GM12874 (cell line): ENCODE measurements around the gene TIGD3.

Experiments used
- TF ChIP-seq, protein P1 (sequence below): IDR thresholded peaks from 2 replicates; pipeline ENCODE4 v1.5.1; 2011; ENCODE audit warnings: low read depth, mild to moderate bottlenecking, control low read depth, low read length, moderate library complexity; ENCODE audit not compliant: insufficient read depth

TIGD3 gene

DNA sequence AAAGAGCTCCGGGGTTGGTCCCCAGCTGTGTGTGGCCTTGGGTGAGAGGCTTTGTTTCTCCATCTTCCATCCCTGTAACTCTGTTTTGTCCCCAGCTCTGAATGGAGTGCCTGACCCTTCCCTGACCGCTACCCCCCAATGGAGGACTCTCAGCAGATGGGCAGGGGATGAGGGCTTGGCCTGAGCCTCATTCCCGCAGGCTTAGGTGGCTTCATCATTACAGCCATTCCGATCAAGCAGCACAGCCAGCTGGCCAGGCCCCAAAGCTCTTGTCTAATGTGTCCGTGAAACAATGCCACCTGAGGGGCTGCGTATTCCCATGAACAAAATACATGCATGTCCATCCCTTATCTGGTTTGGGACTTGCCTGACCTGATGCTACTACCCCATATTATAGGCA, 43.8 kb upstream of the TIGD3 start:
- TF ChIP-seq, protein P1, sequence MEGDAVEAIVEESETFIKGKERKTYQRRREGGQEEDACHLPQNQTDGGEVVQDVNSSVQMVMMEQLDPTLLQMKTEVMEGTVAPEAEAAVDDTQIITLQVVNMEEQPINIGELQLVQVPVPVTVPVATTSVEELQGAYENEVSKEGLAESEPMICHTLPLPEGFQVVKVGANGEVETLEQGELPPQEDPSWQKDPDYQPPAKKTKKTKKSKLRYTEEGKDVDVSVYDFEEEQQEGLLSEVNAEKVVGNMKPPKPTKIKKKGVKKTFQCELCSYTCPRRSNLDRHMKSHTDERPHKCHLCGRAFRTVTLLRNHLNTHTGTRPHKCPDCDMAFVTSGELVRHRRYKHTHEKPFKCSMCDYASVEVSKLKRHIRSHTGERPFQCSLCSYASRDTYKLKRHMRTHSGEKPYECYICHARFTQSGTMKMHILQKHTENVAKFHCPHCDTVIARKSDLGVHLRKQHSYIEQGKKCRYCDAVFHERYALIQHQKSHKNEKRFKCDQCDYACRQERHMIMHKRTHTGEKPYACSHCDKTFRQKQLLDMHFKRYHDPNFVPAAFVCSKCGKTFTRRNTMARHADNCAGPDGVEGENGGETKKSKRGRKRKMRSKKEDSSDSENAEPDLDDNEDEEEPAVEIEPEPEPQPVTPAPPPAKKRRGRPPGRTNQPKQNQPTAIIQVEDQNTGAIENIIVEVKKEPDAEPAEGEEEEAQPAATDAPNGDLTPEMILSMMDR = no peak

DNA sequence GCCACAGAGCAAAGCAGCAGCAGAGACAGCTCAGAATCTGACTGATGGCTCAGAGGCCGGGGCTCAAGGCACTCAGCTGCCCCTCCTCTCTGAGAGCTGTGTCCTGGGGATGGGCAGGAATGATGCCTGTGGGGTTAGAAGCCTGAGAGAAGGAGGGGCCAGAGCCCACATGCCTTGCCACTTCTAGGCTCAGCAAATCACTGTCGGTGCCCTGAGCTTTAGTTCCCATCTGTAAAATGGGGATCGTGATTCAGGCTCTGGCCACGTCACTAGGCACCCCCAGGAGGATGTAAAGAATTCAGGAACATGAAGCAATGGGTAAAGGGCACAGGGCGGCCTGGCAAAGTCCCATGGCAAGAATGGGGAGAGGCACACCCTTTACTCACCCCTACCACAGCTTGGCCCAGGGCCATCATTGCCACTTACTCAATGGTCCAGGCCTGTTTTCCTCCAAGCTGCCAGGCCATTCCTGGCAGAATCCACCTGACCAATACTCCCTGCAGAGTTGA, 43.3 kb upstream of the TIGD3 start:
- TF ChIP-seq, protein P1 = no peak

DNA sequence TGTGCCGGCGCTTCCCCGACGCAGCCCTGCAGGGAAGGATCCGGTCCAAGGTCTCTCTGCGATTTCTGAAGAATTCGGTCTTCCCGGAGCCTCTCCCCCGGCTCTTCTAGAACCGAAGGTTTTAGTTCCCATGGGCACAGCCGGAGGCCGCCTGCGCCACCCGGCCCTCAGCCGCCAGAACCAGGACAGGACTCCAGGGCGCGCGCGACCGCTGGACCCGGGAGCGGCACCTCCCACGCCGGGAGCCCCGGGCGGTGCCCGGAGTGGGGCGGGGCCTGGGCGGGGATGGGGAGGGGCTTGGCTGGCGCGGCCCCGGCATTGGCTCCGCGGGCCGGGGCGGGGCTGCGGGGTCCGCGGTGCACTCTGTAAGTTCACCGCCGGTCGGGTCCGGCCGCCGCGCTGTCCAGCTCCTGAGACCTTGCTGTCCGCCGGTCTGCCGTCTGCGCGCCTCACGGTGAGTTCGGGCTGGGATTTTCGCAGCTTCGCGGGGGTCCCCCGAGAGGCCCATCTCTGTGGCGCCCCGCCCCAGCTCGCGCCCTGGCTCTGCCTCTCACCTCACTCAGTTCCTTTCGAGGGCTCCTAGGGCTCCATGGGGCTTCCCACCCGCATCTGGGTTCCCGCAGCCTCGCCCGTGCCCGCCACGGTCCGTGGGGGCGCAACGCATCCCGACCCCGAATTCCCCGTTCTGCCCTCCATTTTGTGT, 39.9 kb upstream of the TIGD3 start, which contains the start of gene CDC42EP2:
TSS of gene CDC42EP2 (plus strand) at position 366 of the 703 bp plus-strand sequence. CDS start 6,033 bp downstream, outside the sequence.
- TF ChIP-seq, protein P1 = no peak

DNA sequence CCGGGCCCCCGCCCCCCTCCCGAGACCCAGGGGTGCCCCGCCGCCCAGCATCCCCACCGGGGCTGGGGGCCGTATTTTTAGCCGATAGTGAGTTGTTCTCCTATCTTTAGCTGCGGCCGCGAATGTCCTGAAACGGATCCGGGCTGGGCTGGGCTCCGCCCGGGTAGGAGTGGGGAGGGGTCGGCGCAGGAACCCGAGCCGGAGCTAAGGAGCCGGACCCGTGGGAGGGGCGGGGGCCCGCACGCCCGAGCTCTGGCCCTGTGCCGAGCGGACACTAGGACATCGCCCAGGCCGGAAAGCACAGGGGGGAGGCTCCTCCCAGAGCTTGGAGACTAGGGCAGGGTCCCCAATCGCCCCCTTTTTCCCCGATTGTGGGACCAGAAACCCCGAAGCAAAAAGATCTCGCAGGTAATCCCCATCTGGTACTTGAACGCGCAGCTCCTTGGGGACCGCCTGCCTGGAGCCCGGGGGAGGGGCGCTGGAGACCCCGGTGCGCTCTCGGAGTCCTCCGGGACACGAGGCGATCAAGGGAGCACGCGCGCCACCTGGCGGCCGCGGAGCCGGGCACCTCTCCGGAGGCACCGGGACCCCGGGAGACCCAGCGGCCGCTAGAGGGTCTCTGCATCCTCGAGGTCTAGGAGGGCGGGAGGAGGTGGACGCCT, 39.2 kb upstream of the TIGD3 start:
- TF ChIP-seq, protein P1 = peak; percentile 99

DNA sequence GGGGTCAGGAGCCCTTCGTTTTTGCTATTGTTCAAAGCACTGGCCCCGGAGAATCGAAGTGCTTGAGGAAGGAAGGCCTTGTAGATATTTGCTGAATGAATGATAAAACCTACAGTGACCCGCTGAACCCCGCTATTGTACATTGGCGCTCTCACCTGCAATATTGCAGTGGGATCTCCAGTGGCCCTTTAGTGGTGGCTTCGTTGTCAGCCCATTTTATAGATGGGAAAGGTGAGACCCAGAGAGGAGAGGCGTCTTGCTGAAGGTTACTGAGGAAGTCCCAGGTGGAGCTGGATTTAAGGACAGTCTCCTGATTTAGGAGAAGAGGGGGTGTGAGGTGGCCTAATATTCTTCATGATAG, 38.7 kb upstream of the TIGD3 start:
- TF ChIP-seq, protein P1 = no peak

DNA sequence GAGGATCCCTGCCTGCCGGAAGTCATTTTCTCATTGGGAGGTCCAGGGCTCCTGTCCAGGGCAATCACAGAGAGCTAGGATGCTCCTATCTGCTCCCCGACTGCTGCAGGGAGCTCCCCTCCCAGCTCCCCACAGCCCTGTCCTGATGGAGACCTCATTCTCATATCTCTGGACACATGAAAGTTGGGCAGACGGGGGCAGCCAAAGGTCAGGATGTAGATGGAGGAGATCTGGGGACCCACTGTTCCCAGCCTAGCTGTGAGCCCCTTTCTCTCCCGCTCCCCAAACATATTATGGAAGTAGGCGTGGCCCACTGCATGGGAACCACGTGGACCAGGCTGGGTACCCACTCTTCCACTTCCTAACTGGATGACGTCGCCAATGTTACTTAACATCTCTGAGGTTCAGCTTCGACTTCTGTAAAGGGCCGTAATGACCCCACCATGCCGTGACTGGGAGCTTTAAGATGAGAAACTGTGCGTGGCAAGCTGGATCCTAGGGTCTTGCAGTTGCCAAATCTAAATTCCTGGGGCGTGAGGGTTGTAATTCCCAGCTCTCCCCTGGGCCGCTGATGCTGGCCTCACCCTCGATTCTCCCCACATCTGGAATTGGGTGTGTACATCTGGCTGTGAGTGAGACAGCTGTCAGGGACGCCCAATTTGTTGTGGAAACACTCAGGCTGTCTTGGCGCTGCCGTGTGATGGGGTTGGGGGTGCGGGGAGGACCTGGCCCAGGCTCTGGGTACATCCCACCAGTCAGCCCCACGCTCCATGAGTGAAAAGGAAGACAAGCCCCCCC, 38.1 kb upstream of the TIGD3 start:
- TF ChIP-seq, protein P1 = no peak
